Spleen (tissue), 11 donors: ENCODE results near the gene MFSD2B. TPM values are rescaled to one million over a fixed set of nuclear protein-coding genes. Genes with fewer than 3 reads are reported as not detected.

ENCODE experiments used
- DNase-seq: peaks from one replicate; pipeline ENCODE4 v3.0.0-alpha.2; 2020
- H3K27ac ChIP-seq, 8 donors: fragments of 200-600 bp; sonication (generic) in 7 of 8; 1 replicate in 4 of 8; 2 replicates in 4 of 8; pipeline versions ENCODE4 v1.5.0 to v1.8.0; 2016 to 2021; ENCODE audit warnings: inconsistent platforms in 4 of 8, mild to moderate bottlenecking in 4 of 8, moderate library complexity in 1 of 8
- H3K27me3 ChIP-seq, 7 donors: fragments of 200-600 bp; sonication (generic) in 6 of 7; replicated peaks in 1 of 7; 1 replicate in 4 of 7; 2 replicates in 3 of 7; pipeline versions ENCODE4 v1.5.0 to v1.8.0; 2016 to 2021; ENCODE audit warnings: inconsistent platforms in 3 of 7, mild to moderate bottlenecking in 1 of 7
- H3K36me3 ChIP-seq, 6 donors: fragments of 200-600 bp; sonication (generic) in 5 of 6; 1 replicate in 4 of 6; 2 replicates in 2 of 6; pipeline versions ENCODE4 v1.5.0 to v1.8.0; 2016 to 2021; ENCODE audit warnings: inconsistent platforms in 2 of 6
- H3K4me1 ChIP-seq, 6 donors: fragments of 200-600 bp; sonication (generic) in 5 of 6; 1 replicate in 3 of 6; 2 replicates in 3 of 6; pipeline versions ENCODE4 v1.5.0 to v1.8.0; 2016 to 2021; ENCODE audit warnings: inconsistent platforms in 3 of 6
- H3K4me3 ChIP-seq, 8 donors: fragments of 200-600 bp; sonication (generic) in 7 of 8; 1 replicate in 4 of 8; 2 replicates in 4 of 8; pipeline versions ENCODE4 v1.5.0 to v1.8.0; 2016 to 2021; ENCODE audit warnings: inconsistent platforms in 4 of 8, mild to moderate bottlenecking in 4 of 8, moderate library complexity in 2 of 8
- H3K9me3 ChIP-seq, 8 donors: fragments of 200-600 bp; sonication (generic) in 7 of 8; 1 replicate in 4 of 8; 2 replicates in 4 of 8; pipeline versions ENCODE4 v1.5.0 to v1.8.0; 2016 to 2021; ENCODE audit warnings: inconsistent platforms in 4 of 8
- POLR2A ChIP-seq, 3 donors: fragments of 450-650 bp; IDR thresholded peaks; one replicate each; pipeline ENCODE4 v1.5.1; 2017; ENCODE audit warnings: antibody characterized with exemption in 3 of 3, mild to moderate bottlenecking in 1 of 3
- POLR2AphosphoS5 ChIP-seq, 3 donors: sonication (generic); formaldehyde crosslinking; IDR thresholded peaks; one replicate each; pipeline ENCODE4 v1.5.1; 2017; ENCODE audit warnings: antibody characterized with exemption in 3 of 3
- WGBS, 5 donors: extraction: QIAGEN DNeasy Blood & Tissue Kit in 3 of 5; methylation state at CpG; one replicate each; pipeline versions ENCODE4 v1.1.5 to v1.1.7; 2013 to 2018; 5-methylcytosine and 5-hydroxymethylcytosine counted together
- intact Hi-C: fragments of 100-400 bp; cut with DNase I; formaldehyde crosslinking; loops from one replicate; pipeline ENCODE4 v1.15.0; 2023; ENCODE audit warnings: low total_unique reads
- polyA plus RNA-seq, 3 donors: library from polyadenylated mRNA; stranded (reverse); fragments of 200-250 nt; gene quantifications; one replicate each; pipeline ENCODE4 v1.2.1, GENCODE V29; 2013
- total RNA-seq, 7 donors: library from RNA; depleted of rRNA in 3 of 7; stranded (reverse); fragments of >200 nt in 3 of 7; fragmentation: NEBNext Ultra II Directional in 4 of 7; extraction: Animal tissue kit (Norgen Biotek cat#: 25700) in 4 of 7; gene quantifications; one replicate each; pipeline versions ENCODE4 v1.1.0 to v1.2.1, GENCODE V29; 2016 to 2021
- TF ChIP-seq, protein P1 (sequence below), 11 experiments: fragments of 200-600 bp in 7 of 11; fragments of 450-650 bp in 4 of 11; sonication (generic) in 4 of 11; IDR thresholded peaks in 8 of 11; conservative IDR thresholded peaks in 3 of 11; 1 replicate in 7 of 11; 2 replicates in 4 of 11; pipeline versions ENCODE4 v1.4.0 to v1.8.0; 2016 to 2021; ENCODE audit warnings: antibody characterized with exemption in 11 of 11, inconsistent platforms in 4 of 11, mild to moderate bottlenecking in 1 of 11
- donor health status: healthy with polysubstance abuse.
- donor health status: DM: no; HTN: no; CAD: no; lungs with moderate emphysema.
- donor health status: DM: no; HTN: no; CAD: no.
- donor health status: Bipolar disorder and iron deficiency.
- donor health status: healthy.
- donor health status: DM: no; HTN: no; CAD: no.
- donor health status: DM: yes; HTN: yes; CAD: no.

Gene MFSD2B
- total and polyA plus RNA-seq, 10 donors = 0.09 to 3.1 (median 0.52) TPM

DNA sequence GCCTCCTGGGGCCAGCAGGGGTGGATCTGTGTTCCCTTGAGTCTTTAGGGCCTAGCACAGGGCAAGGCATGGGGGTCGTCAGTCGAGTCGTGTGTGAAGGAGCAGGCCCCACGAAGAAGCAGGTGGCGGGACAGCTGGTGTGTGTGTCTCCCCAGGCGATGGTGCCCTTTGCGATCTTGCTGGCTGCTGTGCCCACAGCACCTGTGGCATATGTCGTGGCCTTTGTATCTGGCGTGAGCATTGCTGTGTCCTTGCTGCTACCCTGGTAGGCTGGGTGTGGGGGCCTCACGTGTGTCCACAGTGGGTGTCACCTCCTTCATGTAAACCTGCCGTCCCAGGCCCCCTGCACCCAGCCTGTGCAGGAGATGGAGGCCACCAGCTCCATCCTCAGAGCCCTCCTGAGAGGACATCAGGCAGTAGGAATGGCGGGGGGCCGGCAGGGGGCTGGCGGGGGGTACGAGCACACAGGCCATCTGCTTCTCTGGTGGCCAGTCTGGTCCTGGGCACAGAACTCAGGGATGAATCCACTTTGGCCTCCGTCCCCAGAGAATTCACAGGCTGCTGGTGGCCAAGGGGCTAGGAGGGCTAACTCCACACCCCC, 13.2 kb downstream of the MFSD2B start:
- peaks cover 0 to 67% (median 29%) of the 10 kb centered on the region in 6 donors for H3K36me3 ChIP-seq

DNA sequence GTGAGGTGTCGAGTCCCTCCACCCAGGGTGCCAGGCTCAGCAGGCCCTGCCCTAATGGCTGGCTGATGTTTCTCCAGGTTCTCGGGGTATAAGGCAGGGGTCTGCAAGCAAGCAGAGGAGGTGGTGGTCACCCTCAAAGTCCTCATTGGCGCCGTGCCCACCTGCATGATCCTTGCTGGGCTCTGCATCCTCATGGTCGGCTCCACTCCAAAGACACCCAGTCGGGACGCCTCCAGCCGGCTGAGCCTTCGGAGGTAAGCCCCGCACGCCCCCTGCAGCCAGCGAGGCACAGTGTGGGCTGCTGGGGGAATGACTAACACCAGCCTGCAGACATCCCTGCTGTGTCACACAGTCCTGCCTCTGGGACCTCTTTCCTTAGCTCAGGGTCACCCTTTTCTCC, 14.1 kb downstream of the MFSD2B start:
- intact Hi-C loops = no loop called here
- DNase-seq = no peak
- no peaks in the 10 kb centered on the region for H3K4me1 ChIP-seq
- H3K27me3 ChIP-seq = no peaks in the 10 kb centered on the region
- no peak overlapping the region for H3K4me3 ChIP-seq
- H3K9me3 ChIP-seq = no peaks in the 10 kb centered on the region
- H3K27ac ChIP-seq = no peak overlapping the region
- WGBS, 5 donors = 76 to 89% (median 86%) methylated on average over 3 to 12 of the region's 12 CpGs
- TF ChIP-seq, protein P1, sequence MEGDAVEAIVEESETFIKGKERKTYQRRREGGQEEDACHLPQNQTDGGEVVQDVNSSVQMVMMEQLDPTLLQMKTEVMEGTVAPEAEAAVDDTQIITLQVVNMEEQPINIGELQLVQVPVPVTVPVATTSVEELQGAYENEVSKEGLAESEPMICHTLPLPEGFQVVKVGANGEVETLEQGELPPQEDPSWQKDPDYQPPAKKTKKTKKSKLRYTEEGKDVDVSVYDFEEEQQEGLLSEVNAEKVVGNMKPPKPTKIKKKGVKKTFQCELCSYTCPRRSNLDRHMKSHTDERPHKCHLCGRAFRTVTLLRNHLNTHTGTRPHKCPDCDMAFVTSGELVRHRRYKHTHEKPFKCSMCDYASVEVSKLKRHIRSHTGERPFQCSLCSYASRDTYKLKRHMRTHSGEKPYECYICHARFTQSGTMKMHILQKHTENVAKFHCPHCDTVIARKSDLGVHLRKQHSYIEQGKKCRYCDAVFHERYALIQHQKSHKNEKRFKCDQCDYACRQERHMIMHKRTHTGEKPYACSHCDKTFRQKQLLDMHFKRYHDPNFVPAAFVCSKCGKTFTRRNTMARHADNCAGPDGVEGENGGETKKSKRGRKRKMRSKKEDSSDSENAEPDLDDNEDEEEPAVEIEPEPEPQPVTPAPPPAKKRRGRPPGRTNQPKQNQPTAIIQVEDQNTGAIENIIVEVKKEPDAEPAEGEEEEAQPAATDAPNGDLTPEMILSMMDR (IDR thresholded peaks at IDR 0.05 in 8 of 11, conservative IDR thresholded peaks at IDR 0.05 in 3 of 11) = no peak
- TF ChIP-seq POLR2A (IDR thresholded peaks at IDR 0.05) (no peak), POLR2AphosphoS5 (IDR thresholded peaks at IDR 0.05) (no peak)
- peaks cover 0 to 76% (median 32%) of the 10 kb centered on the region in 6 donors for H3K36me3 ChIP-seq

More for the DNA sequence above, 13.2 kb downstream of the MFSD2B start:
- H3K27me3 ChIP-seq = no peaks in the 10 kb centered on the region
- H3K9me3 ChIP-seq = no peaks in the 10 kb centered on the region
- no peak for DNase-seq
- no peak overlapping the region for H3K4me3 ChIP-seq
- no peak overlapping the region for H3K27ac ChIP-seq
- 84 to 94% (median 90%) methylated on average over 13 to 16 of the region's 16 CpGs for WGBS, 5 donors
- TF ChIP-seq, protein P1 (IDR thresholded peaks at IDR 0.05 in 8 of 11, conservative IDR thresholded peaks at IDR 0.05 in 3 of 11) = no peak
- TF ChIP-seq POLR2A (IDR thresholded peaks at IDR 0.05) = no peak
- TF ChIP-seq POLR2AphosphoS5 (IDR thresholded peaks at IDR 0.05) = no peak
- intact Hi-C loops = no loop called here
- H3K4me1 ChIP-seq = no peaks in the 10 kb centered on the region

DNA sequence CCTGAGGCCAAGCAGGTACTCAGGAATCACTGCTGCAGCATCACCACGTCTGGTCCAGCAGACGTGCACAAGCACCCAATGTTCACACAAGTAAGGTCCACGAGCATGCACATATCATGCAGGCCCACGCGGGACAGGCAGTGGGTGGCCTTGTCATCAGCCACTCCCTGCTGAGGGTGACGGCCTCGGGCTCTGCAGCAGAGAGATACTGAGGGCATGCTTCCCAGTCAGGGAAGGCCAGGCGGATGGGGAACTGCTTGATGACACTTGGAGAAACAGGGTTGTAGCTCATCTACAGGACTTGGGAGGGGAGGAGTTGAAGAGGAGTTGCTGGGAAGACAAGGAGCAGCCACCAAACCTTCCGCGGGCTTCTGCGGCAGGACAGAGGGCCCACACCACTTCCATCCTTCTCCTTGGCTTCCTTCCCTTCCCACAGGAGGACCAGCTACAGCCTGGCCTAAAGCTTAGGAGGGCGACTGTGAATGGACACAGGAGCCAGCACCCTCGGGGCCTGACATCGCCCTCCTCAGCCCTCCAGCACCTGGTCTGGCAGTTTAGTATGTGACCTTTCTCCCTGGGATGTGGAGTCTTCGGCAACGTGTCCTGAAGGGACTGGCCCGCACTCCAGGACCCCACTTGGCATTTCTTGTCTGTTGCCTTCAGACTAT, 15.2 kb downstream of the MFSD2B start:
- H3K27ac ChIP-seq = no peak overlapping the region
- no peaks in the 10 kb centered on the region for H3K9me3 ChIP-seq
- 93 to 99% (median 95%) methylated on average over 14 to 17 of the region's 17 CpGs for WGBS, 5 donors
- TF ChIP-seq, protein P1 (IDR thresholded peaks at IDR 0.05 in 8 of 11, conservative IDR thresholded peaks at IDR 0.05 in 3 of 11) = no peak
- TF ChIP-seq POLR2AphosphoS5 (IDR thresholded peaks at IDR 0.05) (no peak), POLR2A (IDR thresholded peaks at IDR 0.05) (no peak)
- no peaks in the 10 kb centered on the region for H3K4me1 ChIP-seq
- H3K4me3 ChIP-seq = no peak overlapping the region
- no peak for DNase-seq
- H3K27me3 ChIP-seq = no peaks in the 10 kb centered on the region
- intact Hi-C loops = no loop called here
- peaks cover 0 to 87% (median 43%) of the 10 kb centered on the region in 6 donors for H3K36me3 ChIP-seq

GRCh38 chr2:24026233-24026632, 16.3 kb downstream of the MFSD2B start:
- TF ChIP-seq, protein P1 (IDR thresholded peaks at IDR 0.05 in 8 of 11, conservative IDR thresholded peaks at IDR 0.05 in 3 of 11) = no peak
- no peak for TF ChIP-seq POLR2A (IDR thresholded peaks at IDR 0.05)
- TF ChIP-seq POLR2AphosphoS5 (IDR thresholded peaks at IDR 0.05) = no peak
- H3K4me1 ChIP-seq = no peaks in the 10 kb centered on the region
- H3K27ac ChIP-seq = no peak overlapping the region
- no peaks in the 10 kb centered on the region for H3K27me3 ChIP-seq
- H3K36me3 ChIP-seq = peaks cover 0 to 98% (median 54%) of the 10 kb centered on the region in 6 donors
- DNase-seq = no peak
- intact Hi-C loops = no loop called here
- H3K9me3 ChIP-seq = no peaks in the 10 kb centered on the region
- H3K4me3 ChIP-seq = no peak overlapping the region
- WGBS, 5 donors = 68 to 84% (median 79%) methylated on average over 2 of the region's 2 CpGs
